ENCODE data around the gene DNPH1. TPM values are rescaled to one million over a fixed set of nuclear protein-coding genes. Genes with fewer than 3 reads are reported as not detected.

DNPH1 gene
- total and polyA plus RNA-seq, 2 donors (not counting 3 experiments of a cell fraction or from before 2014, with no cell fraction given): 37.7 to 120 TPM

GRCh38 chr6:43268355-43268700 lies 39.0 kb upstream of the DNPH1 start:
- BruUV-seq (replicated peaks): no TSS peak

More at GRCh38 chr6:43268355-43268700, 39.0 kb upstream of the DNPH1 start:
- TF ChIP-seq JUN (IDR thresholded peaks at IDR 0.05; ENCODE audit: borderline replicate concordance, insufficient read depth, insufficient read length, low read depth) (no peak), MYC (IDR thresholded peaks at IDR 0.05; ENCODE audit: low read depth, low read length) (no peak), POLR2A (IDR thresholded peaks at IDR 0.05; ENCODE audit: low read depth, low read length) (no peak), GATA2 (IDR thresholded peaks at IDR 0.05; ENCODE audit: insufficient read depth, insufficient read length, low read depth, low read length) (no peak), EZH2 (IDR thresholded peaks at IDR 0.05; ENCODE audit: borderline replicate concordance, low read depth, low read length, severe bottlenecking) (no peak), MAX (IDR thresholded peaks at IDR 0.05; ENCODE audit: insufficient read depth, insufficient read length) (no peak), POLR2AphosphoS5 (IDR thresholded peaks at IDR 0.05; ENCODE audit: insufficient read depth, low read depth, low read length) (no peak), FOS (IDR thresholded peaks at IDR 0.05; ENCODE audit: borderline replicate concordance, insufficient read depth, low read length) (no peak)
- TF ChIP-seq, protein P1, sequence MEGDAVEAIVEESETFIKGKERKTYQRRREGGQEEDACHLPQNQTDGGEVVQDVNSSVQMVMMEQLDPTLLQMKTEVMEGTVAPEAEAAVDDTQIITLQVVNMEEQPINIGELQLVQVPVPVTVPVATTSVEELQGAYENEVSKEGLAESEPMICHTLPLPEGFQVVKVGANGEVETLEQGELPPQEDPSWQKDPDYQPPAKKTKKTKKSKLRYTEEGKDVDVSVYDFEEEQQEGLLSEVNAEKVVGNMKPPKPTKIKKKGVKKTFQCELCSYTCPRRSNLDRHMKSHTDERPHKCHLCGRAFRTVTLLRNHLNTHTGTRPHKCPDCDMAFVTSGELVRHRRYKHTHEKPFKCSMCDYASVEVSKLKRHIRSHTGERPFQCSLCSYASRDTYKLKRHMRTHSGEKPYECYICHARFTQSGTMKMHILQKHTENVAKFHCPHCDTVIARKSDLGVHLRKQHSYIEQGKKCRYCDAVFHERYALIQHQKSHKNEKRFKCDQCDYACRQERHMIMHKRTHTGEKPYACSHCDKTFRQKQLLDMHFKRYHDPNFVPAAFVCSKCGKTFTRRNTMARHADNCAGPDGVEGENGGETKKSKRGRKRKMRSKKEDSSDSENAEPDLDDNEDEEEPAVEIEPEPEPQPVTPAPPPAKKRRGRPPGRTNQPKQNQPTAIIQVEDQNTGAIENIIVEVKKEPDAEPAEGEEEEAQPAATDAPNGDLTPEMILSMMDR (IDR thresholded peaks at IDR 0.05; ENCODE audit: extremely low read depth in 1 of 2, insufficient read depth in 1 of 2, low read depth in 1 of 2, low read length in 2 of 2): no peak
- H3K79me2 ChIP-seq (ENCODE audit: control insufficient read depth, insufficient read depth, low read length): no peaks in the 10 kb centered on the region
- H3K4me2 ChIP-seq (ENCODE audit: insufficient read depth, low read length): no peak overlapping the region
- ChIA-PET CTCF (interaction anchor here (1.0 to 1.6 kb wide), 2 partner anchors 39 to 238 kb away, joined by 4 to 5 read pairs; partner anchors contain the start of gene DNPH1), POLR2A (no interaction called here)
- H3K9me1 ChIP-seq (replicated peaks; ENCODE audit: control insufficient read depth, extremely low read depth, insufficient read depth, low read length): no peaks in the 10 kb centered on the region
- dilution Hi-C loops (cut with MboI; ENCODE audit: extremely low pct_ligation_motif_present, low sequenced_read_pairs): no loop called here
- no peak overlapping the region for H3K27ac ChIP-seq (ENCODE audit: insufficient read depth, low read depth, low read length)
- no peaks in the 10 kb centered on the region for H3K4me1 ChIP-seq (ENCODE audit: control insufficient read depth, extremely low read depth, insufficient read depth, low read length)
- H3K9me3 ChIP-seq (replicated peaks; ENCODE audit: control insufficient read depth, insufficient read depth, low read length): no peaks in the 10 kb centered on the region
- intact Hi-C loops (cut with micrococcal nuclease): no loop called here
- H3K36me3 ChIP-seq (ENCODE audit: control insufficient read depth in 2 of 2, extremely low read depth in 1 of 2, insufficient read depth in 2 of 2, low read length in 2 of 2): no peaks in the 10 kb centered on the region
- FAIRE-seq (no peak), DNase-seq (ENCODE audit: low read depth, low spot score) (no peak)
- no peak overlapping the region for H2AFZ ChIP-seq (ENCODE audit: low read depth, low read length)
- H3K4me3 ChIP-seq (replicated peaks in 1 of 3; ENCODE audit: insufficient read depth in 1 of 3, low read depth in 1 of 3, low read length in 3 of 3): no peak overlapping the region
- H3K9ac ChIP-seq (replicated peaks; ENCODE audit: extremely low read depth, insufficient read depth, low read length): no peak overlapping the region
- H4K20me1 ChIP-seq (replicated peaks; ENCODE audit: control insufficient read depth, extremely low read depth, insufficient read depth, low read length): no peaks in the 10 kb centered on the region
- peaks cover 22 to 32% of the 10 kb centered on the region in 2 experiments for H3K27me3 ChIP-seq (ENCODE audit: control insufficient read depth in 2 of 2, insufficient read depth in 2 of 2, low read length in 2 of 2)
